ENCODE results near the gene OR2D2. TPM values are rescaled to one million over a fixed set of nuclear protein-coding genes. Genes with fewer than 3 reads are reported as not detected.

Gene OR2D2
- total and polyA plus RNA-seq, 8 donors = 0.19 to 0.28 (median 0.20) TPM; not detected in 4

DNA sequence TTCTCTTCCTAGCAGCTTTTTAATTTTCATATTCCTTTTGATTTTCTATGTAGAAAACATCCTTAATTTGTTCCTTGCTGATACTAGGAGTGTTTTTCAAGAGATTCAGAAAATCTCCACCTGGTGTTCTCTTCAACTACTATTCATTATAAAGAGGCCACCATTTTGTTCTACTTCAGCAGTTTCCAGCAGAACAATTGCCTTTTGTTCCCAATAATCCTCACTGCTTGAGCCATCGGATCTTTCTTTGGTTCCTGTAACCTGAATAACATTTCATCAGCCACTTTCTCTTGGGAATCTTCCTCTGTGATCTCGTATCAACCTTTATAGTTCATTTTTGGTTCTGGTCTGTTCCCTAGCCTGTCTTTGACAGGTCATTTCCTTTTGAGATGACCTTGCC lies 48.6 kb downstream of the OR2D2 start:
- no peaks in the 10 kb centered on the region for H3K27me3 ChIP-seq
- DNase-seq (no peak), FAIRE-seq (no peak), ATAC-seq (no peak)
- intact Hi-C loops (cut with DNase I) = no loop called here
- H3K4me3 ChIP-seq = no peak overlapping the region
- H3K36me3 ChIP-seq = no peaks in the 10 kb centered on the region
- H3K27ac ChIP-seq = no peak overlapping the region
- TF ChIP-seq, protein P1, sequence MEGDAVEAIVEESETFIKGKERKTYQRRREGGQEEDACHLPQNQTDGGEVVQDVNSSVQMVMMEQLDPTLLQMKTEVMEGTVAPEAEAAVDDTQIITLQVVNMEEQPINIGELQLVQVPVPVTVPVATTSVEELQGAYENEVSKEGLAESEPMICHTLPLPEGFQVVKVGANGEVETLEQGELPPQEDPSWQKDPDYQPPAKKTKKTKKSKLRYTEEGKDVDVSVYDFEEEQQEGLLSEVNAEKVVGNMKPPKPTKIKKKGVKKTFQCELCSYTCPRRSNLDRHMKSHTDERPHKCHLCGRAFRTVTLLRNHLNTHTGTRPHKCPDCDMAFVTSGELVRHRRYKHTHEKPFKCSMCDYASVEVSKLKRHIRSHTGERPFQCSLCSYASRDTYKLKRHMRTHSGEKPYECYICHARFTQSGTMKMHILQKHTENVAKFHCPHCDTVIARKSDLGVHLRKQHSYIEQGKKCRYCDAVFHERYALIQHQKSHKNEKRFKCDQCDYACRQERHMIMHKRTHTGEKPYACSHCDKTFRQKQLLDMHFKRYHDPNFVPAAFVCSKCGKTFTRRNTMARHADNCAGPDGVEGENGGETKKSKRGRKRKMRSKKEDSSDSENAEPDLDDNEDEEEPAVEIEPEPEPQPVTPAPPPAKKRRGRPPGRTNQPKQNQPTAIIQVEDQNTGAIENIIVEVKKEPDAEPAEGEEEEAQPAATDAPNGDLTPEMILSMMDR (IDR thresholded peaks at IDR 0.05) = no peak
- no peaks in the 10 kb centered on the region for H3K4me1 ChIP-seq
- H3K9me3 ChIP-seq = no peaks in the 10 kb centered on the region
- WGBS, 2 donors = 29 to 37% methylated on average over 2 of the region's 2 CpGs

GRCh38 chr11:6841694-6842093 lies 50.6 kb downstream of the OR2D2 start:
- Histone ChIP-seq H3K9me3 (no peaks in the 10 kb centered on the region), H3K27ac (no peak overlapping the region), H3K36me3 (no peaks in the 10 kb centered on the region), H3K4me1 (no peaks in the 10 kb centered on the region), H3K4me3 (no peak overlapping the region), H3K27me3 (no peaks in the 10 kb centered on the region)
- intact Hi-C loops (cut with DNase I) = no loop called here
- TF ChIP-seq, protein P1 (IDR thresholded peaks at IDR 0.05) = no peak
- DNase-seq = no peak
- no peak for FAIRE-seq
- no peak for ATAC-seq

Other genes with a start within 250 kb of the OR2D2 start
- gene DCHS1, start 236.7 kb downstream of the OR2D2 start, total RNA-seq = 1 to 10 TPM; 2.3 to 4.1 (median 3.3) TPM
- gene DCHS1, start 236.7 kb downstream of the OR2D2 start, polyA plus RNA-seq = 1 to 10 TPM; 4.0 to 4.8 TPM
- gene MRPL17, start 209.2 kb downstream of the OR2D2 start, total RNA-seq = 10 to 100 TPM; 10.6 to 24.5 (median 19.8) TPM
- 10 to 100 TPM; 33.6 to 33.8 TPM for gene MRPL17, start 209.2 kb downstream of the OR2D2 start, polyA plus RNA-seq
- under 1 TPM in 5 of 6 donors, not detected in 1; 0.08 to 0.17 (median 0.12) TPM for gene OR2AG2, start 120.5 kb downstream of the OR2D2 start, total RNA-seq
- not detected for gene OR2AG2, start 120.5 kb downstream of the OR2D2 start, polyA plus RNA-seq
- not detected for gene OR2AG1, start 109.5 kb downstream of the OR2D2 start, total RNA-seq
- not detected for gene OR2AG1, start 109.5 kb downstream of the OR2D2 start, polyA plus RNA-seq
- gene OR6A2, start 92.8 kb downstream of the OR2D2 start, total RNA-seq = under 1 TPM; 0.06 to 0.39 (median 0.16) TPM
- not detected for gene OR6A2, start 92.8 kb downstream of the OR2D2 start, polyA plus RNA-seq
- gene OR10A5, start 46.8 kb downstream of the OR2D2 start, total RNA-seq = not detected
- not detected for gene OR10A5, start 46.8 kb downstream of the OR2D2 start, polyA plus RNA-seq
- gene OR10A2, start 29.4 kb downstream of the OR2D2 start, total RNA-seq = not detected
- not detected for gene OR10A2, start 29.4 kb downstream of the OR2D2 start, polyA plus RNA-seq
- gene OR10A4, start 15.9 kb downstream of the OR2D2 start, total RNA-seq = not detected
- not detected for gene OR10A4, start 15.9 kb downstream of the OR2D2 start, polyA plus RNA-seq
- not detected for gene OR2D3, start 28.5 kb upstream of the OR2D2 start, total RNA-seq
- gene OR2D3, start 28.5 kb upstream of the OR2D2 start, polyA plus RNA-seq = not detected
- 1 to 10 TPM; 1.7 to 4.5 (median 2.7) TPM for gene ZNF215, start 33.9 kb upstream of the OR2D2 start, total RNA-seq
- 1 to 10 TPM; 1.6 TPM for gene ZNF215, start 33.9 kb upstream of the OR2D2 start, polyA plus RNA-seq
- gene ZNF214, start 127.8 kb upstream of the OR2D2 start, total RNA-seq = 1 to 10 TPM in 5 of 6 donors, under 1 TPM in 1; 0.88 to 4.3 (median 1.8) TPM
- gene ZNF214, start 127.8 kb upstream of the OR2D2 start, polyA plus RNA-seq = 1 to 10 TPM in 1 of 2 donors, under 1 TPM in 1; 0.34 to 1.1 TPM
- under 1 TPM in 4 of 6 donors, not detected in 2; 0.06 to 0.09 (median 0.07) TPM for gene NLRP14, start 128.0 kb upstream of the OR2D2 start, total RNA-seq
- gene NLRP14, start 128.0 kb upstream of the OR2D2 start, polyA plus RNA-seq = under 1 TPM in 1 of 2 donors, not detected in 1; 0.07 TPM
- not detected for gene RBMXL2, start 196.5 kb upstream of the OR2D2 start, total RNA-seq
- not detected for gene RBMXL2, start 196.5 kb upstream of the OR2D2 start, polyA plus RNA-seq

Data from pancreas (tissue), 10 donors.